GM18519 (cell line): ENCODE results near the gene POLR2M.

Source experiments
- ATAC-seq: cut with Tn5 transposase; IDR thresholded peaks from one replicate; pipeline ENCODE4 v1.9.1; 2021; ENCODE audit warnings: mild to moderate bottlenecking, moderate library complexity; ENCODE audit not compliant: unreplicated experiment, low FRiP score

The POLR2M gene

GRCh38 chr15:57735431-57735830 is 28.9 kb downstream of the POLR2M start:
- ATAC-seq: no peak

GRCh38 chr15:57735891-57736290 is 29.4 kb downstream of the POLR2M start:
- no peak for ATAC-seq

- ATAC-seq: no peak
Measured at GRCh38 chr15:57736591-57736990, 30.1 kb downstream of the POLR2M start.

GRCh38 chr15:57738734-57739237 is 32.3 kb downstream of the POLR2M start:
- ATAC-seq: no peak

- no peak for ATAC-seq
Measured at GRCh38 chr15:57740048-57740447, 33.5 kb downstream of the POLR2M start.

GRCh38 chr15:57741089-57741488 is 34.6 kb downstream of the POLR2M start:
- no peak for ATAC-seq

- ATAC-seq: no peak
Measured at GRCh38 chr15:57743424-57743823, 36.9 kb downstream of the POLR2M start.

GRCh38 chr15:57746786-57747185 is 40.3 kb downstream of the POLR2M start:
- ATAC-seq: no peak

GRCh38 chr15:57747206-57747896 is 40.8 kb downstream of the POLR2M start:
- ATAC-seq: no peak

- no peak for ATAC-seq
Measured at GRCh38 chr15:57751177-57751800, 44.8 kb downstream of the POLR2M start.

GRCh38 chr15:57752436-57752835 is 45.9 kb downstream of the POLR2M start:
- no peak for ATAC-seq

GRCh38 chr15:57752840-57753239 is 46.3 kb downstream of the POLR2M start:
- no peak for ATAC-seq

- no peak for ATAC-seq
Measured at GRCh38 chr15:57756466-57756865, 50.0 kb downstream of the POLR2M start.

GRCh38 chr15:57758560-57758959 is 52.0 kb downstream of the POLR2M start:
- no peak for ATAC-seq

GRCh38 chr15:57761562-57761961 is 55.0 kb downstream of the POLR2M start:
- no peak for ATAC-seq

GRCh38 chr15:57762302-57762701 is 55.8 kb downstream of the POLR2M start:
- ATAC-seq: no peak

GRCh38 chr15:57763176-57763964 is 56.9 kb downstream of the POLR2M start:
- ATAC-seq: no peak
